Measurements from ENCODE around the gene GPX3. TPM values are rescaled to one million over a fixed set of nuclear protein-coding genes. Genes with fewer than 3 reads are reported as not detected.
A peak's percentile ranks its signal among the peaks of the same experiment; 100 is the strongest.

GPX3 gene
- total and polyA plus RNA-seq, 12 donors: 208 to 1,234 (median 702) TPM

DNA sequence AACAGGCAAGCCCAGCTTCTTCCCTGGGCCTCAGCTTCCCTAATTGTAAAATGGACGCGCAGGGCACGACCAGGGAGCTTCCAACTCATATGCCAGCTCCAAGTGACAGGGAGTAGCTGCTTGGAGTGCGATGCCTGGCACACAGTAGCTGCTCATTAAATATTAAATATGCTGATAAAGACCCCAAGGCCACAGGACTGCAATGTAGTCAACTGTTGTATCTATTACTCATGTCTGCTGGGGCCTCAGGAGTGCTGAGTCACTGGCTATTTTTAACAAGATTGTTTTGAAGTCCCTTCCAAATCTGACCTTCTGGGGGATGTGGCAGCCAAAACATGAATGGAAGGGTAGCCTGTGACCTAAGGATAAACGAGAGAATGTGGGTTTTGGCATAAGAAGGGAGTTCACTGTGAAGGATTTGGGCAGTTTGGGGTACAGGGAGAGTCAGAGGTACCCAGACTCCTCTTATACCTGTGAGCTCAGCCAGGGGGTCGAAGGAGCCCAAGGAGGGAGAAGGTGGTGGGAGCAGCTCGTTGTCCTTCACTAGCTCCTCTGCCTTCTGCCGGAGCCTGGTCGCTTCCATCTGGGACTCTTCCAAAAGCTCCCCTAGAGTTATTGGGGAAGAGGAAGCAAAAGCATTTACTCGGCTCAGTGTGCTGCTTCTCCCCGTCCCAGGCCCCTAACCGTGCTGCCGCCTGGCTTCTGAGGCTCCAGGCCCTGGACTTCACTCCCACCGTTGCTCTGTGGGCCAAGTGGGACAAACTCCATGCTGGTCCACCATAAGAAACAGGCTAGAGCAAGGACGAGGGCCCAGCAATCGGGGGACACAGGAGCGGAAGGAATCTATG, 43.0 kb downstream of the GPX3 start:
- Histone ChIP-seq H3K27me3 (no peaks in the 10 kb centered on the region), H3K27ac (peak overlapping the region; percentile 78 to 93 (median 88)), H3K4me1 (peaks cover 45 to 98% (median 94%) of the 10 kb centered on the region in 9 donors), H3K36me3 (peaks cover 0 to 73% (median 25%) of the 10 kb centered on the region in 9 donors), H3K4me3 (peak overlapping the region in 1 of 10 donors; percentile 3), H3K9me3 (no peaks in the 10 kb centered on the region)
- DNase-seq: peak in 1 of 2 donors; percentile 60
- ATAC-seq: peak; percentile 53 to 81 (median 74)
- TF ChIP-seq, protein P1, sequence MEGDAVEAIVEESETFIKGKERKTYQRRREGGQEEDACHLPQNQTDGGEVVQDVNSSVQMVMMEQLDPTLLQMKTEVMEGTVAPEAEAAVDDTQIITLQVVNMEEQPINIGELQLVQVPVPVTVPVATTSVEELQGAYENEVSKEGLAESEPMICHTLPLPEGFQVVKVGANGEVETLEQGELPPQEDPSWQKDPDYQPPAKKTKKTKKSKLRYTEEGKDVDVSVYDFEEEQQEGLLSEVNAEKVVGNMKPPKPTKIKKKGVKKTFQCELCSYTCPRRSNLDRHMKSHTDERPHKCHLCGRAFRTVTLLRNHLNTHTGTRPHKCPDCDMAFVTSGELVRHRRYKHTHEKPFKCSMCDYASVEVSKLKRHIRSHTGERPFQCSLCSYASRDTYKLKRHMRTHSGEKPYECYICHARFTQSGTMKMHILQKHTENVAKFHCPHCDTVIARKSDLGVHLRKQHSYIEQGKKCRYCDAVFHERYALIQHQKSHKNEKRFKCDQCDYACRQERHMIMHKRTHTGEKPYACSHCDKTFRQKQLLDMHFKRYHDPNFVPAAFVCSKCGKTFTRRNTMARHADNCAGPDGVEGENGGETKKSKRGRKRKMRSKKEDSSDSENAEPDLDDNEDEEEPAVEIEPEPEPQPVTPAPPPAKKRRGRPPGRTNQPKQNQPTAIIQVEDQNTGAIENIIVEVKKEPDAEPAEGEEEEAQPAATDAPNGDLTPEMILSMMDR (IDR thresholded peaks at IDR 0.05): no peak
- WGBS, 2 donors: 45 to 51% methylated on average over 17 of the region's 17 CpGs
- intact Hi-C loops (cut with DNase I): loop anchor here in 1 of 10 donors (5.0 kb wide), 1 partner anchor 44 kb away; no protein-coding TSS in a partner anchor

DNA sequence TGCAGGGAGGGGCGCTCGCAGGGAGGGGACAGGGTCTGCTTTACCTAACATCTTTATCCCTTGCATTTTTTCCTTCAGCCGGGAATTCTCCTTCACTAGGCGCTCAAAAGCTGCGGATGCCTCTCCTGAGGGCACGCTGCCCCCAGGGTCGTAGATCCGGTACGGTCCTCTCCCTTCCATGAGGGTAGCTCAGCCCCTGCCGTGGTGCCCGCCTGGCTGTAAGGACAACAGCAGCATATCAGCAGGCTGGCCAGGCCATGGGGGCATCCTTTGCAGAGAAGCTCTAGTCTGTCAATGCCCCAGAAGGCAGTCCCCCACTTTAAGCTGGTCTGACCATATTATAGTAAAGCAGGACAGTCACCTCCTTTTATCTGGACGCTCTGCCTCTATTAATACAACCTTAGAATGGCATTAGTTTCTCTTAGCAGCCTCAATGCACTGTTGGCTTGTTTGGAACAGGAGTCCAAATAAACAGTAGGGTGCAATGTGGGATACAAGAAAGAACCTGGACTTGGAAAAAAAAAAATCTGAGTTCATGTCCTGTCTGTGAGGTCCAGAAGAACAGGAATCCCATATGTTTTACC, 44.6 kb downstream of the GPX3 start:
- intact Hi-C loops (cut with DNase I): loop anchor here in 1 of 10 donors (5.0 kb wide), 1 partner anchor 42 kb away; no protein-coding TSS in a partner anchor
- H3K27ac ChIP-seq: peak overlapping the region in 6 of 10 donors; percentile 81 to 93 (median 88)
- peaks cover 0 to 63% (median 25%) of the 10 kb centered on the region in 9 donors for H3K36me3 ChIP-seq
- no peaks in the 10 kb centered on the region for H3K9me3 ChIP-seq
- no peak for DNase-seq
- no peak overlapping the region for H3K4me3 ChIP-seq
- TF ChIP-seq, protein P1 (IDR thresholded peaks at IDR 0.05): no peak
- WGBS, 2 donors: 95 to 97% methylated on average over 12 of the region's 12 CpGs
- no peaks in the 10 kb centered on the region for H3K27me3 ChIP-seq
- ATAC-seq: no peak
- H3K4me1 ChIP-seq: peaks cover 54 to 98% (median 96%) of the 10 kb centered on the region in 9 donors

DNA sequence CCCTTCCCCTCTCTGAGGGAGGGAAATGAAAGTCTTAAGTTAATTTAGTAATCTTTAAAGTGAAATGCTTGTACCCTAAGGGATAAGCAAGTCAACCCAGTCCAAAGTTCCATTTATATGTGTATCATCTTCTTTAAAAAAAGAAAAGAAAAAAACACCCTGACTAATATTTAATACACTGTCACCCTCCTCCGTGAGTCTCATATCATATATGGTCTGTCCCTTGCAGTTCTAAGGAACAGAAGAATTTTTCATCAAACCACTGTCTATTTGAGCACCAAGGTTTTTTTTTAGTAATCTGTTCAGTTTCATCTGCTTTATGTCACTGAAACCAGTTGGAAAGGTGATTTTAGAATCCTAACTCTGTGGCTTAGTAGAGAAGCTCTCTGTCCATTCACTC, 45.2 kb downstream of the GPX3 start:
- 85% methylated on average over 1 of the region's 1 CpG for WGBS, 2 donors
- Histone ChIP-seq H3K27me3 (no peaks in the 10 kb centered on the region), H3K4me1 (peaks cover 48 to 98% (median 96%) of the 10 kb centered on the region in 9 donors), H3K4me3 (no peak overlapping the region), H3K27ac (peak overlapping the region in 6 of 10 donors; percentile 3 to 93 (median 6)), H3K36me3 (peaks cover 0 to 63% (median 23%) of the 10 kb centered on the region in 9 donors), H3K9me3 (no peaks in the 10 kb centered on the region)
- TF ChIP-seq, protein P1 (IDR thresholded peaks at IDR 0.05): no peak
- intact Hi-C loops (cut with DNase I): no loop called here
- no peak for ATAC-seq
- DNase-seq: no peak

DNA sequence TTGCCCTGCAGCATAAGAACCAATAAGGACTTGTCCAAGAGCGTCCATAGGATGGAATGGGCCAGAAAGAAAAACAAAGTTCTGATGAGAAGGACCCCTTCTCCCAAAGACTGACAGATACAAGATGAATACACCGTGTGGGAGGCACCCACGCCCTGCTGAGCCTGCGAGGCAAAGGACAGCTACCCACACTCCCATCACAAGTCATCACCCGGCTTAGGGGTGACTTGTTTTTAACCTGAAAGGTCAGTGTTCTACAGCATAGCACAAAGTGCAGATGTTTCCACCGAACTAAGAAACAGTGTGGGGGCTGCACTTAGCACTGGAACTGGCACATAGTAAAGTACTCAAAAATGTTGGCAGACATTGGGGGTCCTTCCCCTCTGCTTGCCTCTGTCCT, 46.5 kb downstream of the GPX3 start:
- Histone ChIP-seq H3K27ac (peak overlapping the region in 8 of 10 donors; percentile 26 to 89 (median 79)), H3K27me3 (no peaks in the 10 kb centered on the region), H3K4me3 (no peak overlapping the region), H3K9me3 (no peaks in the 10 kb centered on the region), H3K36me3 (peaks cover 0 to 60% (median 11%) of the 10 kb centered on the region in 9 donors), H3K4me1 (peaks cover 51 to 100% (median 96%) of the 10 kb centered on the region in 9 donors)
- intact Hi-C loops (cut with DNase I): no loop called here
- 62 to 70% methylated on average over 6 of the region's 6 CpGs for WGBS, 2 donors
- TF ChIP-seq, protein P1 (IDR thresholded peaks at IDR 0.05): no peak
- no peak for DNase-seq
- no peak for ATAC-seq

All from heart right ventricle (tissue), 16 donors.